ENCODE data around the gene NIN.

NIN gene

GRCh38 chr14:50830932-50831725, at the start of gene NIN:
Gene NIN (minus strand): TSS chr14:50831162. CDS start chr14:50822056, 9,106 bp downstream.
- DNase-seq (ENCODE audit: low read depth), result no peak

GRCh38 chr14:50875359-50876070, 44.6 kb upstream of the NIN start:
- DNase-seq (ENCODE audit: low read depth), result no peak

- no peak for DNase-seq (ENCODE audit: low read depth)
Measured at GRCh38 chr14:50874757-50875156, 43.8 kb upstream of the NIN start.

- no peak for DNase-seq (ENCODE audit: low read depth)
Measured at GRCh38 chr14:50871914-50872732, 41.2 kb upstream of the NIN start, which contains the start of gene ABHD12B. Gene ABHD12B (plus strand): TSS chr14:50872053. CDS start chr14:50872175, 122 bp downstream.

GRCh38 chr14:50871228-50871627, 40.3 kb upstream of the NIN start:
- no peak for DNase-seq (ENCODE audit: low read depth)

GRCh38 chr14:50865391-50866076, 34.6 kb upstream of the NIN start:
- no peak for DNase-seq (ENCODE audit: low read depth)

GRCh38 chr14:50864946-50865345, 34.0 kb upstream of the NIN start:
- no peak for DNase-seq (ENCODE audit: low read depth)

GRCh38 chr14:50864237-50864636, 33.3 kb upstream of the NIN start:
- no peak for DNase-seq (ENCODE audit: low read depth)

GRCh38 chr14:50862036-50862570, 31.1 kb upstream of the NIN start:
- no peak for DNase-seq (ENCODE audit: low read depth)

- DNase-seq (ENCODE audit: low read depth), result peak; percentile 34
Measured at GRCh38 chr14:50860478-50861086, 29.6 kb upstream of the NIN start.

GRCh38 chr14:50859296-50859624, 28.3 kb upstream of the NIN start:
- no peak for DNase-seq (ENCODE audit: low read depth)

GRCh38 chr14:50856660-50857059, 25.7 kb upstream of the NIN start:
- DNase-seq (ENCODE audit: low read depth), result no peak

- no peak for DNase-seq (ENCODE audit: low read depth)
Measured at GRCh38 chr14:50855558-50855957, 24.6 kb upstream of the NIN start.

- DNase-seq (ENCODE audit: low read depth), result no peak
Measured at GRCh38 chr14:50854521-50854920, 23.6 kb upstream of the NIN start.

GRCh38 chr14:50853891-50854290, 22.9 kb upstream of the NIN start:
- DNase-seq (ENCODE audit: low read depth), result no peak

- no peak for DNase-seq (ENCODE audit: low read depth)
Measured at GRCh38 chr14:50846226-50846880, 15.4 kb upstream of the NIN start.

GRCh38 chr14:50845166-50845565, 14.2 kb upstream of the NIN start:
- DNase-seq (ENCODE audit: low read depth), result no peak

GRCh38 chr14:50844391-50844790, 13.4 kb upstream of the NIN start:
- DNase-seq (ENCODE audit: low read depth), result no peak

GRCh38 chr14:50839691-50840090, 8.7 kb upstream of the NIN start:
- no peak for DNase-seq (ENCODE audit: low read depth)

GRCh38 chr14:50839048-50839447, 8.1 kb upstream of the NIN start:
- DNase-seq (ENCODE audit: low read depth), result no peak

All from CMK (cell line).